ENCODE data around the gene ZNF280C.

- TF ChIP-seq EZH2 (IDR thresholded peaks at IDR 0.05; ENCODE audit: borderline replicate concordance, low read length) (no peak), CTCF (IDR thresholded peaks at IDR 0.05; ENCODE audit: low read length) (no peak; the same call in 1 of the 2 replicates)
Measured at GRCh38 chrX:130172127-130172845, 96.4 kb downstream of the ZNF280C start.
